CD14-positive monocyte (primary cell): ENCODE data around the gene CREB5. TPM values are rescaled to one million over a fixed set of nuclear protein-coding genes. Genes with fewer than 3 reads are reported as not detected.

Experiments
- DNase-seq, 3 donors: peaks; one replicate each; pipeline ENCODE4 v3.0.0-alpha.2; 2011 to 2022
- H2AFZ ChIP-seq: 2 replicates; pipeline ENCODE4 v1.6.0; 2012; ENCODE audit warnings: mild to moderate bottlenecking, low read depth, low read length, inconsistent platforms; ENCODE audit not compliant: insufficient read depth, poor library complexity, severe bottlenecking
- H3K27ac ChIP-seq, 2 donors: 1 replicate in 1 of 2; 2 replicates in 1 of 2; pipeline ENCODE4 v1.5.1; 2012 to 2013; ENCODE audit warnings: low read length in 2 of 2, control low read depth in 1 of 2, inconsistent platforms in 1 of 2, low read depth in 1 of 2, mild to moderate bottlenecking in 1 of 2
- H3K27me3 ChIP-seq, 2 donors: one replicate each; pipeline versions ENCODE4 v1.6.0 to v1.6.1; 2011 to 2013; ENCODE audit warnings: low read length in 2 of 2; ENCODE audit not compliant: control insufficient read depth in 2 of 2, insufficient read depth in 2 of 2
- H3K36me3 ChIP-seq, 2 donors: replicated peaks in 1 of 2; 1 replicate in 1 of 2; 2 replicates in 1 of 2; pipeline versions ENCODE4 v1.5.1 to v1.6.1; 2012 to 2013; ENCODE audit warnings: low read length in 2 of 2, control low read depth in 1 of 2, inconsistent platforms in 1 of 2, mild to moderate bottlenecking in 1 of 2; ENCODE audit not compliant: insufficient read depth in 2 of 2, control insufficient read depth in 1 of 2
- H3K4me1 ChIP-seq, 2 donors: 1 replicate in 1 of 2; 2 replicates in 1 of 2; pipeline versions ENCODE4 v1.5.1 to v1.6.1; 2012 to 2013; ENCODE audit warnings: low read length in 2 of 2, control low read depth in 1 of 2, inconsistent platforms in 1 of 2, mild to moderate bottlenecking in 1 of 2, moderate library complexity in 1 of 2; ENCODE audit not compliant: insufficient read depth in 2 of 2, control insufficient read depth in 1 of 2
- H3K4me2 ChIP-seq: replicated peaks from 2 replicates; pipeline ENCODE3; 2012; ENCODE audit warnings: low read length, moderate library complexity, mild to moderate bottlenecking; ENCODE audit not compliant: poor library complexity, severe bottlenecking; ENCODE audit errors: extremely low read depth
- H3K4me3 ChIP-seq, 3 experiments: fragments of 200-600 bp in 1 of 3; sonication (generic) in 1 of 3; replicated peaks in 1 of 3; 1 replicate in 2 of 3; 2 replicates in 1 of 3; pipeline ENCODE4 v1.5.1; 2011 to 2013; ENCODE audit warnings: low read length in 3 of 3, mild to moderate bottlenecking in 3 of 3, control low read depth in 2 of 3, low read depth in 2 of 3, inconsistent platforms in 1 of 3, moderate library complexity in 1 of 3
- H3K79me2 ChIP-seq: 2 replicates; pipeline ENCODE4 v1.6.0; 2012; ENCODE audit warnings: mild to moderate bottlenecking, control low read depth, inconsistent platforms, low read length, moderate library complexity; ENCODE audit not compliant: insufficient read depth
- H3K9ac ChIP-seq: 2 replicates; pipeline ENCODE4 v1.6.0; 2017; ENCODE audit warnings: low read length, mild to moderate bottlenecking; ENCODE audit not compliant: insufficient read depth, poor library complexity, severe bottlenecking
- H3K9me3 ChIP-seq, 2 donors: replicated peaks in 1 of 2; 1 replicate in 1 of 2; 2 replicates in 1 of 2; pipeline versions ENCODE4 v1.5.1 to v1.6.1; 2012 to 2013; ENCODE audit warnings: low read length in 2 of 2, control low read depth in 1 of 2; ENCODE audit not compliant: control insufficient read depth in 1 of 2, insufficient read depth in 1 of 2
- H4K20me1 ChIP-seq: 2 replicates; pipeline ENCODE4 v1.6.0; 2012; ENCODE audit warnings: mild to moderate bottlenecking, low read length, control low read depth, moderate library complexity; ENCODE audit not compliant: insufficient read depth
- H3K27ac Mint-ChIP-seq, 7 donors: one replicate each; pipeline ENCODE4 v1.8.0; 2020; ENCODE audit warnings: mild to moderate bottlenecking in 7 of 7, mixed read lengths in 7 of 7, moderate library complexity in 6 of 7, inconsistent platforms in 2 of 7
- H3K27me3 Mint-ChIP-seq, 3 donors: one replicate each; pipeline ENCODE4 v1.8.0; 2021 to 2022; ENCODE audit warnings: low read depth in 3 of 3, mild to moderate bottlenecking in 3 of 3, mixed read lengths in 3 of 3, moderate library complexity in 3 of 3, inconsistent platforms in 1 of 3
- H3K36me3 Mint-ChIP-seq, 2 donors: one replicate each; pipeline ENCODE4 v1.8.0; 2020; ENCODE audit warnings: mixed read lengths in 2 of 2, inconsistent platforms in 1 of 2, mild to moderate bottlenecking in 1 of 2
- H3K4me1 Mint-ChIP-seq: one replicate; pipeline ENCODE4 v1.8.0; 2020; ENCODE audit warnings: mild to moderate bottlenecking, mixed read lengths
- H3K4me3 Mint-ChIP-seq, 2 donors: one replicate each; pipeline ENCODE4 v1.8.0; 2020; ENCODE audit warnings: mild to moderate bottlenecking in 2 of 2, mixed read lengths in 2 of 2, moderate library complexity in 1 of 2
- H3K9me3 Mint-ChIP-seq, 7 donors: one replicate each; pipeline ENCODE4 v1.8.0; 2020 to 2022; ENCODE audit warnings: mixed read lengths in 7 of 7, mild to moderate bottlenecking in 6 of 7, moderate library complexity in 6 of 7, inconsistent platforms in 2 of 7
- CTCF ChIP-seq: fragments of 200-600 bp; IDR thresholded peaks from one replicate; pipeline ENCODE4 v1.8.0; 2022; ENCODE audit warnings: antibody characterized with exemption, mild to moderate bottlenecking
- WGBS: methylation state at CpG from one replicate; pipeline ENCODE4 v1.1.5; 2013; ENCODE audit warnings: missing lambda C conversion rate; ENCODE audit not compliant: insufficient coverage; 5-methylcytosine and 5-hydroxymethylcytosine counted together
- intact Hi-C, 2 donors: fragments of 100-400 bp; cut with micrococcal nuclease; formaldehyde crosslinking; loops; one replicate each; pipeline versions ENCODE4 v1.15.0 to v1.15.1; 2023
- polyA plus RNA-seq, 3 donors: library from polyadenylated mRNA; depleted of rRNA in 1 of 3; unstranded in 2 of 3; stranded (reverse) in 1 of 3; fragments of 300-500 nt in 2 of 3; fragments of >200 nt in 1 of 3; fragmentation: Illumina TruSeq in 2 of 3; gene quantifications; 1 replicate in 2 of 3; 2 replicates in 1 of 3; pipeline ENCODE4 v1.2.3, GENCODE V29; 2012 to 2021

The CREB5 gene
- polyA plus RNA-seq, 3 donors, result 25.1 to 72.3 (median 44.2) TPM

- Mint-ChIP-seq H3K36me3 (peaks cover 13 to 21% of the 10 kb centered on the region in 2 donors), H3K4me1 (peaks cover 43% of the 10 kb centered on the region), H3K9me3 (peaks cover 0 to 3% (median 0%) of the 10 kb centered on the region in 7 donors), H3K27me3 (no peaks in the 10 kb centered on the region), H3K4me3 (no peak overlapping the region), H3K27ac (no peak overlapping the region)
- no peak for DNase-seq
- no peak overlapping the region for H3K4me3 ChIP-seq
- H3K9me3 ChIP-seq, result no peaks in the 10 kb centered on the region
- TF ChIP-seq CTCF, result no peak
- H3K36me3 ChIP-seq, result no peaks in the 10 kb centered on the region
- intact Hi-C loops, result no loop called here
- no peak overlapping the region for H3K4me2 ChIP-seq
- WGBS, result 100% methylated on average over 1 of the region's 4 CpGs
- H3K27ac ChIP-seq, result no peak overlapping the region
- no peaks in the 10 kb centered on the region for H3K79me2 ChIP-seq
- no peak overlapping the region for H2AFZ ChIP-seq
- no peak overlapping the region for H3K9ac ChIP-seq
- no peaks in the 10 kb centered on the region for H3K27me3 ChIP-seq
- H4K20me1 ChIP-seq, result peaks cover 76% of the 10 kb centered on the region
- H3K4me1 ChIP-seq, result peaks cover 33 to 38% of the 10 kb centered on the region in 2 donors
These were observed 364.3 kb downstream of the CREB5 start for GRCh38 chr7:28776463-28777157.

- Mint-ChIP-seq H3K4me1 (peaks cover 56% of the 10 kb centered on the region), H3K36me3 (peaks cover 19 to 30% of the 10 kb centered on the region in 2 donors), H3K27me3 (no peaks in the 10 kb centered on the region), H3K9me3 (peaks cover 0 to 3% (median 0%) of the 10 kb centered on the region in 7 donors), H3K27ac (peak overlapping the region in 4 of 7 donors; percentile 7 to 57 (median 21)), H3K4me3 (no peak overlapping the region)
- no peak overlapping the region for H3K4me3 ChIP-seq
- no peak overlapping the region for H3K9ac ChIP-seq
- H4K20me1 ChIP-seq, result peaks cover 74% of the 10 kb centered on the region
- no peaks in the 10 kb centered on the region for H3K27me3 ChIP-seq
- WGBS, result 0% methylated on average over 1 of the region's 4 CpGs
- H3K4me1 ChIP-seq, result peaks cover 40 to 54% of the 10 kb centered on the region in 2 donors
- H3K27ac ChIP-seq, result no peak overlapping the region
- no peak overlapping the region for H2AFZ ChIP-seq
- DNase-seq, result peak in 1 of 3 donors; percentile 19
- intact Hi-C loops, result no loop called here
- H3K9me3 ChIP-seq, result no peaks in the 10 kb centered on the region
- H3K79me2 ChIP-seq, result no peaks in the 10 kb centered on the region
- H3K36me3 ChIP-seq, result no peaks in the 10 kb centered on the region
- no peak for TF ChIP-seq CTCF
- no peak overlapping the region for H3K4me2 ChIP-seq
These were observed 366.5 kb downstream of the CREB5 start for GRCh38 chr7:28778786-28779185.
